Fibroblast of lung (primary cell): ENCODE measurements around the gene PIK3C2G. TPM values are rescaled to one million over a fixed set of nuclear protein-coding genes. Genes with fewer than 3 reads are reported as not detected.

ENCODE experiments used
- DNase-seq, 2 donors: peaks; one replicate each; pipeline versions ENCODE4 v3.0.0 to v3.0.0-alpha.2; 2010; ENCODE audit warnings: low read depth in 2 of 2
- H2AFZ ChIP-seq: 2 replicates; pipeline ENCODE4 v1.5.1; 2012; ENCODE audit warnings: low read length, control low read depth, inconsistent platforms
- H3K27ac ChIP-seq: 2 replicates; pipeline ENCODE4 v1.5.1; 2011; ENCODE audit warnings: low read length, control low read depth; ENCODE audit not compliant: insufficient read depth
- H3K27me3 ChIP-seq: 2 replicates; pipeline ENCODE4 v1.5.1; 2011; ENCODE audit warnings: mild to moderate bottlenecking, low read length; ENCODE audit not compliant: control insufficient read depth, insufficient read depth
- H3K36me3 ChIP-seq: 2 replicates; pipeline ENCODE4 v1.5.1; 2011; ENCODE audit warnings: low read length; ENCODE audit not compliant: control insufficient read depth, insufficient read depth
- H3K4me1 ChIP-seq: 2 replicates; pipeline ENCODE4 v1.5.1; 2011; ENCODE audit warnings: low read length; ENCODE audit not compliant: control insufficient read depth, insufficient read depth; ENCODE audit errors: extremely low read depth
- H3K4me2 ChIP-seq: 2 replicates; pipeline ENCODE4 v1.5.1; 2011; ENCODE audit warnings: low read length, control low read depth; ENCODE audit not compliant: insufficient read depth; ENCODE audit errors: extremely low read depth
- H3K4me3 ChIP-seq, 4 experiments: fragments of 200-600 bp in 1 of 4; sonication (generic) in 1 of 4; replicated peaks in 1 of 4; 2 replicates each; pipeline ENCODE4 v1.5.1; 2011 to 2016; ENCODE audit warnings: low read length in 4 of 4, low read depth in 3 of 4, mild to moderate bottlenecking in 3 of 4, control low read depth in 2 of 4, inconsistent platforms in 1 of 4, mixed read lengths in 1 of 4; ENCODE audit not compliant: insufficient read depth in 1 of 4; ENCODE audit errors: control extremely low read depth in 1 of 4
- H3K79me2 ChIP-seq: 2 replicates; pipeline ENCODE4 v1.5.1; 2012; ENCODE audit warnings: mild to moderate bottlenecking, low read length, inconsistent platforms; ENCODE audit not compliant: control insufficient read depth, insufficient read depth
- H3K9ac ChIP-seq: 2 replicates; pipeline ENCODE4 v1.5.1; 2011; ENCODE audit warnings: mild to moderate bottlenecking, low read length, control low read depth; ENCODE audit not compliant: insufficient read depth
- H3K9me3 ChIP-seq: 2 replicates; pipeline ENCODE4 v1.5.1; 2012; ENCODE audit warnings: low read depth, low read length; ENCODE audit not compliant: control insufficient read depth, insufficient read depth
- H4K20me1 ChIP-seq: 2 replicates; pipeline ENCODE4 v1.5.1; 2011; ENCODE audit warnings: low read length; ENCODE audit not compliant: control insufficient read depth, insufficient read depth; ENCODE audit errors: extremely low read depth
- EZH2 ChIP-seq: IDR thresholded peaks from 2 replicates; pipeline ENCODE4 v1.5.1; 2012; ENCODE audit warnings: low read length, control low read depth, mild to moderate bottlenecking; ENCODE audit errors: missing control alignments
- polyA plus RNA-seq, 2 donors: library from polyadenylated mRNA; depleted of rRNA in 1 of 2; stranded (reverse) in 1 of 2; unstranded in 1 of 2; fragments of >200 nt; gene quantifications; 2 replicates each; pipeline ENCODE4 v1.2.1, GENCODE V29; 2011 to 2012; ENCODE audit warnings: missing spikeins in 1 of 2
- total RNA-seq: library from RNA; depleted of rRNA; stranded (reverse); fragments of >200 nt; gene quantifications from 2 replicates; pipeline ENCODE4 v1.2.1, GENCODE V29; 2014
- TF ChIP-seq, protein P1 (sequence below), 2 donors: IDR thresholded peaks in 1 of 2; conservative IDR thresholded peaks in 1 of 2; 1 replicate in 1 of 2; 2 replicates in 1 of 2; pipeline ENCODE4 v1.5.1; 2011 to 2012; ENCODE audit warnings: low read length in 2 of 2, control low read depth in 1 of 2, inconsistent platforms in 1 of 2, low read depth in 1 of 2, mild to moderate bottlenecking in 1 of 2

PIK3C2G gene
- total and polyA plus RNA-seq, 2 donors (not counting 1 experiment from before 2014, with no cell fraction given), result not detected

GRCh38 chr12:18631339-18631738 lies 370.0 kb downstream of the PIK3C2G start:
- H3K79me2 ChIP-seq, result no peaks in the 10 kb centered on the region
- H4K20me1 ChIP-seq, result no peaks in the 10 kb centered on the region
- H3K4me3 ChIP-seq, result no peak overlapping the region
- no peak overlapping the region for H3K4me2 ChIP-seq
- TF ChIP-seq, protein P1, sequence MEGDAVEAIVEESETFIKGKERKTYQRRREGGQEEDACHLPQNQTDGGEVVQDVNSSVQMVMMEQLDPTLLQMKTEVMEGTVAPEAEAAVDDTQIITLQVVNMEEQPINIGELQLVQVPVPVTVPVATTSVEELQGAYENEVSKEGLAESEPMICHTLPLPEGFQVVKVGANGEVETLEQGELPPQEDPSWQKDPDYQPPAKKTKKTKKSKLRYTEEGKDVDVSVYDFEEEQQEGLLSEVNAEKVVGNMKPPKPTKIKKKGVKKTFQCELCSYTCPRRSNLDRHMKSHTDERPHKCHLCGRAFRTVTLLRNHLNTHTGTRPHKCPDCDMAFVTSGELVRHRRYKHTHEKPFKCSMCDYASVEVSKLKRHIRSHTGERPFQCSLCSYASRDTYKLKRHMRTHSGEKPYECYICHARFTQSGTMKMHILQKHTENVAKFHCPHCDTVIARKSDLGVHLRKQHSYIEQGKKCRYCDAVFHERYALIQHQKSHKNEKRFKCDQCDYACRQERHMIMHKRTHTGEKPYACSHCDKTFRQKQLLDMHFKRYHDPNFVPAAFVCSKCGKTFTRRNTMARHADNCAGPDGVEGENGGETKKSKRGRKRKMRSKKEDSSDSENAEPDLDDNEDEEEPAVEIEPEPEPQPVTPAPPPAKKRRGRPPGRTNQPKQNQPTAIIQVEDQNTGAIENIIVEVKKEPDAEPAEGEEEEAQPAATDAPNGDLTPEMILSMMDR (conservative IDR thresholded peaks at IDR 0.05 in 1 of 2, IDR thresholded peaks at IDR 0.05 in 1 of 2; ENCODE audit: low read depth in 1 of 2, low read length in 2 of 2), result no peak
- TF ChIP-seq EZH2, result no peak
- H3K4me1 ChIP-seq, result no peaks in the 10 kb centered on the region
- H3K9me3 ChIP-seq, result no peaks in the 10 kb centered on the region
- H3K27ac ChIP-seq, result no peak overlapping the region
- H2AFZ ChIP-seq, result no peak overlapping the region
- no peaks in the 10 kb centered on the region for H3K36me3 ChIP-seq
- no peak for DNase-seq
- H3K27me3 ChIP-seq, result no peaks in the 10 kb centered on the region
- H3K9ac ChIP-seq, result no peak overlapping the region

GRCh38 chr12:18632848-18633247 lies 371.5 kb downstream of the PIK3C2G start:
- no peak for TF ChIP-seq EZH2
- TF ChIP-seq, protein P1 (conservative IDR thresholded peaks at IDR 0.05 in 1 of 2, IDR thresholded peaks at IDR 0.05 in 1 of 2; ENCODE audit: low read depth in 1 of 2, low read length in 2 of 2), result no peak
- H2AFZ ChIP-seq, result no peak overlapping the region
- H4K20me1 ChIP-seq, result no peaks in the 10 kb centered on the region
- H3K9ac ChIP-seq, result no peak overlapping the region
- H3K4me2 ChIP-seq, result no peak overlapping the region
- H3K79me2 ChIP-seq, result no peaks in the 10 kb centered on the region
- no peaks in the 10 kb centered on the region for H3K27me3 ChIP-seq
- H3K36me3 ChIP-seq, result no peaks in the 10 kb centered on the region
- no peak for DNase-seq
- no peak overlapping the region for H3K4me3 ChIP-seq
- no peak overlapping the region for H3K27ac ChIP-seq
- H3K4me1 ChIP-seq, result no peaks in the 10 kb centered on the region
- H3K9me3 ChIP-seq, result no peaks in the 10 kb centered on the region

- Histone ChIP-seq H3K27ac (no peak overlapping the region), H3K4me3 (no peak overlapping the region), H3K4me1 (no peaks in the 10 kb centered on the region), H2AFZ (no peak overlapping the region), H3K27me3 (no peaks in the 10 kb centered on the region), H3K9me3 (no peaks in the 10 kb centered on the region), H3K9ac (no peak overlapping the region), H3K36me3 (no peaks in the 10 kb centered on the region), H3K4me2 (no peak overlapping the region), H3K79me2 (no peaks in the 10 kb centered on the region), H4K20me1 (no peaks in the 10 kb centered on the region)
- DNase-seq, result no peak
- no peak for TF ChIP-seq EZH2
Observed at GRCh38 chr12:18634382-18634781, 373.1 kb downstream of the PIK3C2G start.
